GM19240 (cell line): ENCODE measurements around the gene MAG.
"Not testable (repeated sequence)": the region's sequence is repeated elsewhere in the genome, so short reads cannot be mapped to it uniquely, and the experiment has no call there.

Experiments used
- DNase-seq: peaks from one replicate; pipeline ENCODE4 v3.0.0; 2011; ENCODE audit warnings: low spot score; ENCODE audit not compliant: insufficient read length

MAG gene

GRCh38 chr19:35279985-35280821 lies 11.8 kb upstream of the MAG start:
- DNase-seq = no peak

- no peak for DNase-seq
These were observed 10.7 kb upstream of the MAG start for GRCh38 chr19:35281303-35281702.

DNA sequence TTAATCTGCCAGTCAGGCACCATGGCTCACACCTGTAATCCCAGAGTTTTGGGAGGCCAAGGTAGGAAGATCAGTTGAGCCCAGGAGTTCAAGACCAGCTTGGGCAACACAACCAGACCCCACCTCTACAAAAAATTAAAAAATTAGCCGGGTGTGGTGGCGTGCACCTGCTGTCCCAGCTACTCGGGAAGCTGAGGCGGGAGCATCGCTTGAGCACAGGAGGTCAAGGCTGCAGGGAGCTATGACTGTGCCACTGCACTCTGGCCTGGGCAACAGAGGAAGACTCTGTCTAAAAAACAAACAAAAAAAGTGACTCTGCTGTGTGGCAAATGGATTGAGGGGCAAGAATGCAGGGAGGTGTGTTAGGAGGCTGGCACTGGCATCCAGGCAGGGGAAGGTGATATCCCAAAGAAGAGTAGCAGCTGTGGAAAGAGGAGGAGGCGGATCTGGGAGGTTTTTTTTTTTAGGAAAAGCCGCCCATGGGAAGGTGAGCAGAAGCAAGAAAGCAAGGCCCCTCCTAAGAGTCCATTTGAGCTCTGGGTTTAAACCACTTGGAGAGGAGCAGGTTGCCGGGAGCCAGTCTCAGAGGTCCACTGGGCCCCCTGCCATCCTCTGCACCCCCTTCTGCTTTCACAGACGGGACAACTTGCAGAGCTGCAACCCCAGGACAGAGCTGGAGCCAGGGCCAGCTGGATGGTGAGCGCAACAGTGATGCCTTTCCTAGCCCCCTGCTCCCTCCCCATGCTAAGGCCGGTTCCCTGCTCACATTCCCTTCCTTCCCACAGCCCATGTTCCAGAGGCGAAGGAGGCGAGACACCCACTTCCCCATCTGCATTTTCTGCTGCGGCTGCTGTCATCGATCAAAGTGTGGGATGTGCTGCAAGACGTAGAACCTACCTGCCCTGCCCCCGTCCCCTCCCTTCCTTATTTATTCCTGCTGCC lies 7.5 kb upstream of the MAG start:
- no peak for DNase-seq

- DNase-seq = no peak
These were observed 6.9 kb upstream of the MAG start for GRCh38 chr19:35285095-35285449.

DNA sequence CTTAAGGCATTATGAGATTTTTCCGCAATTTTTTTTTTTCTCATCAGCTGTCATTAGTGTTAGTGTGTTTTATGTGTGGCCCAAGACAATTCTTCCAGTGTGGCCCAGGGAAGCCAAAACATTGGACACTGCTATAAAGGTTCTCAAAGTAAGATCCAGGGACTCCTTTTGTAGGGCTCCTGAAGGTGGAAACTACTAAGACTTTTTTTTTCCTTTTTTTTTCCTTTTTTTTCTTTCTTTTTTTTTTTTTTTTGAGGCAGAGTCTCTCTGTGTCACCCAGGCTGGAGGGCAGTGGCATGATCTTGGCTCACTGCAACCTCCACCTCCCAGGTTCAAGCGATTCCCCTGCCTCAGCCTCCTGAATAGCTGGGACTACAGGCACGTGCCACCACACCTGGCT lies 6.5 kb upstream of the MAG start:
- DNase-seq = not testable (repeated sequence)

GRCh38 chr19:35286101-35286500 lies 5.9 kb upstream of the MAG start:
- DNase-seq = not testable (repeated sequence)

GRCh38 chr19:35287713-35288112 lies 4.2 kb upstream of the MAG start:
- DNase-seq = no peak

DNA sequence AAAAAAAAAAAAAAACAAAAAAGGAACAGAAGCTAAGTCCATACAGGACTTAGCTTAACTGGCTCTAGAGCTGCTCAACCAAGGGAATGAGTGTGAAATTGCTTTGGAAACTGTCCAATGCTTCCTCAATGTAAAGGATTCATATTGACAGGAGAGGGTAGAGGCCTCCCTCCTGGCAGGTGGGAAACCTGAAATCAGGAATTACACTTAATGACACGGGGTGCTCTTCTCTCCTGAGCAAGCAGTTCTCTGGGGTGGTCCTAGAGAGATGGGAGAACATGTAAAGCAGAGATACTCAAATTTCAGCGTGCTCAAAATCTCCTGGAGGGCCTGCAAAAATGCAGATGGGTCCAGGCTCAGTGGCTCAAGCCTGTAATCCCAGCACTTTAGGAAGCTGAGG lies 3.6 kb upstream of the MAG start:
- no peak for DNase-seq

- DNase-seq = no peak
These were observed 3.1 kb upstream of the MAG start for GRCh38 chr19:35288906-35289305.

DNA sequence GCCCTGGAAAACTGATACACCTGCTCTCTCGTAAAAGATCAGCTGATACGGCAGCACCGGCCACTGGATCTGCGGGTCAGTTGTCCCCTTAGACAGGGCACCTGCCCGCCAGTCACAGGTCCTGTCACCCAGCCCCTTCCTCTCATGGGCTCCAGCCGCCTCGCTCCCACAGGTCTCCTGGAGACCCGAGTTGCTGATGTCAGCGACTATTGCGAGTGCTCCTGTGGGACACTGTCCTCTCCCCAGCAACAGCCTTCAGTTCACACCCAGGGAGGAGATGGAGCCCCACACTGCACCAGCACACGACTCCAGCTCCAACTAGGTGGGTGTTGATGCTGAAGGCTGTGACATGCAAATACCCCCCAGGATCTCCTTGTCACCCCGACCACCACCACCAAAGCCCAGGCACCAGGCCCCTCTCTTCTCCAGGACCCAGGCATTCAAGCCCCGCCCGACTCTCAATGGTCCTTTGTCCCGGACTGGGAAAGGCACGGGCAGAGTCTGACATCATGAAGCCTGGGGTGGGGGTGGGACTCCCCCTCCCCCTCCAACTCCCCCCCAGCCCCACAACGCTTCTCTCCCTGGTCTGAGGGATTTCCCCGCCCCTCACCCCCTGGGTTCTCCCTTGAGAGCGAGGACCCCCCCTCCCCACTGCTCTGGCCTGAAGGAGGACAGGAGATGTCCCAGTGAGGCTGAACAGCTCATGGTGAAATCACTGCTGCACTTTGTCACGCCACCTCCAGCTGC lies 1.4 kb upstream of the MAG start:
- DNase-seq = no peak

GRCh38 chr19:35291259-35291658 lies 702 bp upstream of the MAG start:
- DNase-seq = no peak

- DNase-seq = no peak
These were observed 731 bp downstream of the MAG start for GRCh38 chr19:35292421-35293362.

DNA sequence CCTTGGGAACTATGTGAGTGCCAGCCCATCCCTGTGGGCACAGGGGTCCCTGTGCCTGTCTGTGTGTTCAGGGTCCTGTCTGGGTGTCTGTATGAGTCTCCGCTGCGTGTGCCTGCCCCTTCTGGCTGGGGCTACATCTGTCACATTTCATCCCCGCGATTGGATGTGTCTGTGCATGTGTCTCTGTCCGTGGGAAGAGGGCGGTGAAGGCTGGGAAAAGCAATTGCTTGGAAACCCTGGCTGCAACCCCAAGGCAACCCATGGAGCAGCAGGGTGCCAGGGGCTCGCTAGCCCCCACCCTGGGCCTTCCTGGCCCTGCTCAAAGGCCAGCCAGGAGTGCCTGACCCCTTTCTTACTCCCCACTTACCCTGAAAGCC lies 1.4 kb downstream of the MAG start:
- DNase-seq = no peak

GRCh38 chr19:35293808-35294207 lies 1.8 kb downstream of the MAG start:
- no peak for DNase-seq

- no peak for DNase-seq
These were observed 2.4 kb downstream of the MAG start for GRCh38 chr19:35294328-35294727.

- DNase-seq = no peak
These were observed 3.2 kb downstream of the MAG start for GRCh38 chr19:35294859-35295791.

DNA sequence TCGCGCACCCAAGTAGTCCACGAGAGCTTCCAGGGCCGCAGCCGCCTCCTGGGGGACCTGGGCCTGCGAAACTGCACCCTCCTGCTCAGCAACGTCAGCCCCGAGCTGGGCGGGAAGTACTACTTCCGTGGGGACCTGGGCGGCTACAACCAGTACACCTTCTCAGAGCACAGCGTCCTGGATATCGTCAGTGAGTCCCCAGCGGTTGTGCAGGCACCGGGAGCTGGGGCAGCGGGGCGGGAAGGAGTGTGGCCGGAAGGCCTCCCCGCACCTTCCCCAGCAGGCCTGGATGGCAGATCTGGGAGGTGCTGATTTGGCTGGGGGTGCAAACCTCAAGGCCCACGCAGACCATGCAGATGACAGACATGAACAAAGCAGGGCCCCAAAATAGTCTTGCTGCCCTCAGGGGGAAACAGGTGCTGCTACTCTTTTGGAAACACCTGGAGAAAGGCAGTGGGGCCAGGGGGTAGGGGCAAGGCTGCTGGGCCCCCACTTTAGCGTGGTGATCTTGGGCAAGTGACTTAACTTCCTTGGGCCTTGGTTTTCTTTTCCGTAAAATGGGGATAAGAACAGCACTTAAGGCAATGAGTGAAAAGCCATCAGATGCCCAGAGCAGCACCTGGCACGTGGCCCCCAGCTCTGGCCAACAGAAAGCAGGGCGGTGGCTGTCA lies 4.0 kb downstream of the MAG start:
- DNase-seq = peak; percentile 63

- DNase-seq = no peak
These were observed 4.9 kb downstream of the MAG start for GRCh38 chr19:35296644-35297514.
